Skeletal muscle satellite cell (primary cell): ENCODE data around the gene CENPX.

Experiments
- H3K27me3 ChIP-seq: 2 replicates; pipeline ENCODE4 v1.7.0; 2013; ENCODE audit warnings: low read length; ENCODE audit not compliant: control insufficient read depth, insufficient read depth
- H3K36me3 ChIP-seq: 2 replicates; pipeline ENCODE4 v1.7.0; 2013; ENCODE audit warnings: mild to moderate bottlenecking, control low read depth, low read length; ENCODE audit not compliant: insufficient read depth
- H3K4me1 ChIP-seq: 2 replicates; pipeline ENCODE4 v1.7.0; 2013; ENCODE audit warnings: low read length; ENCODE audit not compliant: control insufficient read depth, insufficient read depth
- H3K4me2 ChIP-seq: 2 replicates; pipeline ENCODE4 v1.7.0; 2013; ENCODE audit warnings: mild to moderate bottlenecking, low read length
- H3K4me3 ChIP-seq: 2 replicates; pipeline ENCODE4 v1.7.0; 2013; ENCODE audit warnings: low read length
- H3K9ac ChIP-seq: 2 replicates; pipeline ENCODE4 v1.7.0; 2013; ENCODE audit warnings: mild to moderate bottlenecking, low read depth, low read length, moderate library complexity
- H3K9me3 ChIP-seq: replicated peaks from 2 replicates; pipeline ENCODE4 v1.7.0; 2013; ENCODE audit warnings: mild to moderate bottlenecking, control low read depth, low read length

CENPX gene

GRCh38 chr17:82018152-82018988, 4.3 kb downstream of the CENPX start:
- H3K9ac ChIP-seq = no peak overlapping the region
- H3K4me3 ChIP-seq = no peak overlapping the region
- peaks cover 8% of the 10 kb centered on the region for H3K36me3 ChIP-seq
- H3K9me3 ChIP-seq = no peaks in the 10 kb centered on the region
- H3K27me3 ChIP-seq = no peaks in the 10 kb centered on the region
- peaks cover 16% of the 10 kb centered on the region for H3K4me1 ChIP-seq
- H3K4me2 ChIP-seq = no peak overlapping the region

- peaks cover 16% of the 10 kb centered on the region for H3K4me1 ChIP-seq
- H3K36me3 ChIP-seq = peaks cover 8% of the 10 kb centered on the region
- H3K27me3 ChIP-seq = no peaks in the 10 kb centered on the region
- H3K9me3 ChIP-seq = no peaks in the 10 kb centered on the region
- H3K4me3 ChIP-seq = no peak overlapping the region
- no peak overlapping the region for H3K4me2 ChIP-seq
- no peak overlapping the region for H3K9ac ChIP-seq
These were observed 5.0 kb downstream of the CENPX start for GRCh38 chr17:82017612-82018151.

- Histone ChIP-seq H3K4me3 (no peak overlapping the region), H3K4me2 (no peak overlapping the region), H3K4me1 (peaks cover 13% of the 10 kb centered on the region), H3K27me3 (no peaks in the 10 kb centered on the region), H3K9ac (no peak overlapping the region), H3K36me3 (peaks cover 8% of the 10 kb centered on the region), H3K9me3 (no peaks in the 10 kb centered on the region)
These were observed 5.7 kb downstream of the CENPX start for GRCh38 chr17:82016875-82017459.

- Histone ChIP-seq H3K4me3 (no peak overlapping the region), H3K4me1 (peaks cover 6% of the 10 kb centered on the region), H3K9me3 (no peaks in the 10 kb centered on the region), H3K27me3 (no peaks in the 10 kb centered on the region), H3K36me3 (peaks cover 8% of the 10 kb centered on the region), H3K4me2 (no peak overlapping the region), H3K9ac (no peak overlapping the region)
These were observed 6.4 kb downstream of the CENPX start for GRCh38 chr17:82016061-82016874.

GRCh38 chr17:82015311-82015971, 7.2 kb downstream of the CENPX start:
- peaks cover 8% of the 10 kb centered on the region for H3K36me3 ChIP-seq
- H3K9ac ChIP-seq = no peak overlapping the region
- no peaks in the 10 kb centered on the region for H3K9me3 ChIP-seq
- no peak overlapping the region for H3K4me3 ChIP-seq
- no peak overlapping the region for H3K4me2 ChIP-seq
- H3K27me3 ChIP-seq = no peaks in the 10 kb centered on the region
- H3K4me1 ChIP-seq = no peaks in the 10 kb centered on the region

GRCh38 chr17:82014971-82015310, 7.7 kb downstream of the CENPX start:
- Histone ChIP-seq H3K4me2 (no peak overlapping the region), H3K36me3 (peaks cover 8% of the 10 kb centered on the region), H3K4me3 (no peak overlapping the region), H3K9me3 (no peaks in the 10 kb centered on the region), H3K4me1 (no peaks in the 10 kb centered on the region), H3K27me3 (no peaks in the 10 kb centered on the region), H3K9ac (no peak overlapping the region)

- Histone ChIP-seq H3K36me3 (peaks cover 8% of the 10 kb centered on the region), H3K9ac (no peak overlapping the region), H3K4me1 (no peaks in the 10 kb centered on the region), H3K27me3 (no peaks in the 10 kb centered on the region), H3K4me2 (no peak overlapping the region), H3K9me3 (no peaks in the 10 kb centered on the region), H3K4me3 (no peak overlapping the region)
These were observed 8.2 kb downstream of the CENPX start for GRCh38 chr17:82014432-82014831.

GRCh38 chr17:82013772-82014321, 8.8 kb downstream of the CENPX start:
- H3K4me3 ChIP-seq = no peak overlapping the region
- H3K36me3 ChIP-seq = peaks cover 4% of the 10 kb centered on the region
- no peaks in the 10 kb centered on the region for H3K9me3 ChIP-seq
- H3K4me2 ChIP-seq = no peak overlapping the region
- H3K27me3 ChIP-seq = no peaks in the 10 kb centered on the region
- no peak overlapping the region for H3K9ac ChIP-seq
- no peaks in the 10 kb centered on the region for H3K4me1 ChIP-seq

GRCh38 chr17:82013341-82013740, 9.3 kb downstream of the CENPX start:
- no peak overlapping the region for H3K4me3 ChIP-seq
- H3K36me3 ChIP-seq = no peaks in the 10 kb centered on the region
- no peak overlapping the region for H3K9ac ChIP-seq
- no peaks in the 10 kb centered on the region for H3K9me3 ChIP-seq
- no peak overlapping the region for H3K4me2 ChIP-seq
- no peaks in the 10 kb centered on the region for H3K27me3 ChIP-seq
- no peaks in the 10 kb centered on the region for H3K4me1 ChIP-seq

- Histone ChIP-seq H3K27me3 (no peaks in the 10 kb centered on the region), H3K4me1 (peaks cover 3% of the 10 kb centered on the region), H3K9me3 (no peaks in the 10 kb centered on the region), H3K36me3 (no peaks in the 10 kb centered on the region), H3K9ac (no peak overlapping the region), H3K4me2 (no peak overlapping the region), H3K4me3 (no peak overlapping the region)
These were observed 9.9 kb downstream of the CENPX start for GRCh38 chr17:82012640-82013295.
